Measurements from ENCODE around the gene NDRG3. TPM values are rescaled to one million over a fixed set of nuclear protein-coding genes. Genes with fewer than 3 reads are reported as not detected.
"Not testable (repeated sequence)": the region's sequence is repeated elsewhere in the genome, so short reads cannot be mapped to it uniquely, and the experiment has no call there.

Gene NDRG3
- total RNA-seq, 4 donors from 2014 or later: 19.2 to 24.2 (median 22.7) TPM

- Histone ChIP-seq H3K4me1 (no peaks in the 10 kb centered on the region), H3K36me3 (peaks cover 3% of the 10 kb centered on the region), H3K27ac (no peak overlapping the region), H3K4me3 (no peak overlapping the region), H3K27me3 (no peaks in the 10 kb centered on the region), H3K9me3 (no peaks in the 10 kb centered on the region)
- WGBS: 94% methylated on average over 4 of the region's 4 CpGs
- no peak for DNase-seq (ENCODE audit: low spot score in 2 of 2)
- TF ChIP-seq CTCF (IDR thresholded peaks at IDR 0.05): no peak
These were observed 42.4 kb downstream of the NDRG3 start for GRCh38 chr20:36703530-36703929.

- H3K27me3 ChIP-seq: no peaks in the 10 kb centered on the region
- no peaks in the 10 kb centered on the region for H3K4me1 ChIP-seq
- no peak for DNase-seq (ENCODE audit: low spot score in 2 of 2)
- 84% methylated on average over 3 of the region's 3 CpGs for WGBS
- H3K4me3 ChIP-seq: no peak overlapping the region
- TF ChIP-seq EP300 (IDR thresholded peaks at IDR 0.05): no peak
- no peak for TF ChIP-seq POLR2AphosphoS5 (IDR thresholded peaks at IDR 0.05)
- no peak for TF ChIP-seq POLR2A (IDR thresholded peaks at IDR 0.05)
- TF ChIP-seq CTCF (IDR thresholded peaks at IDR 0.05): no peak
- no peaks in the 10 kb centered on the region for H3K36me3 ChIP-seq
- H3K27ac ChIP-seq: no peak overlapping the region
- no peaks in the 10 kb centered on the region for H3K9me3 ChIP-seq
These were observed 45.5 kb downstream of the NDRG3 start for GRCh38 chr20:36700438-36700837.

- H3K9me3 ChIP-seq; H3K27ac ChIP-seq; H3K4me1 ChIP-seq; H3K4me3 ChIP-seq; H3K27me3 ChIP-seq; DNase-seq (ENCODE audit: low spot score in 2 of 2); H3K36me3 ChIP-seq: not testable (repeated sequence)
- WGBS: 82% methylated on average over 8 of the region's 8 CpGs
These were observed 50.4 kb downstream of the NDRG3 start for GRCh38 chr20:36695467-36695866.

GRCh38 chr20:36688630-36689029 lies 57.3 kb downstream of the NDRG3 start:
- H3K36me3 ChIP-seq: peaks cover 23% of the 10 kb centered on the region
- H3K4me1 ChIP-seq: no peaks in the 10 kb centered on the region
- WGBS: 71% methylated on average over 7 of the region's 7 CpGs
- H3K9me3 ChIP-seq: no peaks in the 10 kb centered on the region
- no peak overlapping the region for H3K4me3 ChIP-seq
- H3K27ac ChIP-seq: no peak overlapping the region
- H3K27me3 ChIP-seq: no peaks in the 10 kb centered on the region
- DNase-seq (ENCODE audit: low spot score in 2 of 2): no peak
- no peak for TF ChIP-seq EP300 (IDR thresholded peaks at IDR 0.05)
- no peak for TF ChIP-seq POLR2A (IDR thresholded peaks at IDR 0.05)
- no peak for TF ChIP-seq CTCF (IDR thresholded peaks at IDR 0.05)
- TF ChIP-seq POLR2AphosphoS5 (IDR thresholded peaks at IDR 0.05): no peak

GRCh38 chr20:36687850-36688249 lies 58.0 kb downstream of the NDRG3 start:
- H3K27me3 ChIP-seq: no peaks in the 10 kb centered on the region
- H3K36me3 ChIP-seq: peaks cover 23% of the 10 kb centered on the region
- DNase-seq (ENCODE audit: low spot score in 2 of 2): no peak
- H3K27ac ChIP-seq: no peak overlapping the region
- no peaks in the 10 kb centered on the region for H3K9me3 ChIP-seq
- no peaks in the 10 kb centered on the region for H3K4me1 ChIP-seq
- TF ChIP-seq POLR2A (IDR thresholded peaks at IDR 0.05): no peak
- TF ChIP-seq EP300 (IDR thresholded peaks at IDR 0.05): no peak
- TF ChIP-seq POLR2AphosphoS5 (IDR thresholded peaks at IDR 0.05): no peak
- TF ChIP-seq CTCF (IDR thresholded peaks at IDR 0.05): no peak
- no peak overlapping the region for H3K4me3 ChIP-seq
- 73% methylated on average over 3 of the region's 3 CpGs for WGBS

GRCh38 chr20:36686944-36687343 lies 58.9 kb downstream of the NDRG3 start:
- Histone ChIP-seq H3K36me3 (peaks cover 32% of the 10 kb centered on the region), H3K27me3 (no peaks in the 10 kb centered on the region), H3K4me3 (no peak overlapping the region), H3K4me1 (no peaks in the 10 kb centered on the region), H3K9me3 (no peaks in the 10 kb centered on the region), H3K27ac (no peak overlapping the region)
- TF ChIP-seq POLR2AphosphoS5 (IDR thresholded peaks at IDR 0.05): no peak
- TF ChIP-seq POLR2A (IDR thresholded peaks at IDR 0.05): no peak
- no peak for TF ChIP-seq EP300 (IDR thresholded peaks at IDR 0.05)
- TF ChIP-seq CTCF (IDR thresholded peaks at IDR 0.05): no peak
- 89% methylated on average over 4 of the region's 4 CpGs for WGBS
- DNase-seq (ENCODE audit: low spot score in 2 of 2): no peak
